ENCODE data around the gene IL1RL1. TPM values are rescaled to one million over a fixed set of nuclear protein-coding genes. Genes with fewer than 3 reads are reported as not detected.
A peak's percentile ranks its signal among the peaks of the same experiment; 100 is the strongest.

Gene IL1RL1
- total RNA-seq, 2 donors from 2014 or later, result 1.3 to 3.4 TPM

- no peaks in the 10 kb centered on the region for H3K36me3 ChIP-seq
- TF ChIP-seq CTCF (IDR thresholded peaks at IDR 0.05) (no peak), POLR2A (IDR thresholded peaks at IDR 0.05) (no peak), POLR2AphosphoS5 (IDR thresholded peaks at IDR 0.05) (no peak)
- no peak overlapping the region for H3K27ac ChIP-seq
- DNase-seq (ENCODE audit: low spot score), result no peak
- intact Hi-C loops (cut with DNase I), result no loop called here
- no peaks in the 10 kb centered on the region for H3K27me3 ChIP-seq (replicated peaks; ENCODE audit: insufficient read depth)
- H3K9me3 ChIP-seq, result no peaks in the 10 kb centered on the region
- 87% methylated on average over 4 of the region's 4 CpGs for WGBS
- H3K4me3 ChIP-seq, result no peak overlapping the region
- peaks cover 10% of the 10 kb centered on the region for H3K4me1 ChIP-seq (replicated peaks)
Measured at GRCh38 chr2:102345329-102345920, 34.1 kb downstream of the IL1RL1 start.

GRCh38 chr2:102346381-102347130 is 35.2 kb downstream of the IL1RL1 start:
- DNase-seq (ENCODE audit: low spot score), result no peak
- TF ChIP-seq POLR2AphosphoS5 (IDR thresholded peaks at IDR 0.05) (no peak), POLR2A (IDR thresholded peaks at IDR 0.05) (no peak), CTCF (IDR thresholded peaks at IDR 0.05) (no peak)
- H3K27ac ChIP-seq, result no peak overlapping the region
- 95% methylated on average over 7 of the region's 7 CpGs for WGBS
- intact Hi-C loops (cut with DNase I), result no loop called here
- peaks cover 10% of the 10 kb centered on the region for H3K4me1 ChIP-seq (replicated peaks)
- H3K36me3 ChIP-seq, result no peaks in the 10 kb centered on the region
- H3K27me3 ChIP-seq (replicated peaks; ENCODE audit: insufficient read depth), result no peaks in the 10 kb centered on the region
- no peak overlapping the region for H3K4me3 ChIP-seq
- no peaks in the 10 kb centered on the region for H3K9me3 ChIP-seq

GRCh38 chr2:102350137-102350793 is 38.9 kb downstream of the IL1RL1 start:
- no peak for DNase-seq (ENCODE audit: low spot score)
- Histone ChIP-seq H3K36me3 (no peaks in the 10 kb centered on the region), H3K4me3 (no peak overlapping the region), H3K27ac (no peak overlapping the region), H3K4me1 (replicated peaks) (no peaks in the 10 kb centered on the region), H3K9me3 (no peaks in the 10 kb centered on the region), H3K27me3 (replicated peaks; ENCODE audit: insufficient read depth) (no peaks in the 10 kb centered on the region)
- intact Hi-C loops (cut with DNase I), result loop anchor here (10.0 kb wide), 1 partner anchor 325 kb away; no protein-coding TSS in a partner anchor
- TF ChIP-seq POLR2AphosphoS5 (IDR thresholded peaks at IDR 0.05) (no peak), CTCF (IDR thresholded peaks at IDR 0.05) (no peak), POLR2A (IDR thresholded peaks at IDR 0.05) (no peak)
- WGBS, result 21% methylated on average over 1 of the region's 1 CpG

- TF ChIP-seq POLR2A (IDR thresholded peaks at IDR 0.05) (no peak), CTCF (IDR thresholded peaks at IDR 0.05) (peak; percentile 53 to 84 (median 73))
- DNase-seq (ENCODE audit: low spot score), result peak; percentile 65
- no peaks in the 10 kb centered on the region for H3K9me3 ChIP-seq
- WGBS, result 3% methylated on average over 56 of the region's 69 CpGs
- peak within 1 kb of the TSS; percentile 65 to 68 for H3K4me3 ChIP-seq
- no peaks in the 10 kb centered on the region for H3K36me3 ChIP-seq
- H3K27ac ChIP-seq, result peak within 1 kb of the TSS; percentile 56 to 70
- H3K4me1 ChIP-seq (replicated peaks), result no peaks in the 10 kb centered on the region
- H3K27me3 ChIP-seq (replicated peaks; ENCODE audit: insufficient read depth), result no peaks in the 10 kb centered on the region
- intact Hi-C loops (cut with DNase I), result loop anchor here (10.0 kb wide), 1 partner anchor 331 kb away; no protein-coding TSS in a partner anchor
Measured at GRCh38 chr2:102355526-102356380, 44.4 kb downstream of the IL1RL1 start, which contains the start of gene IL18R1. Gene IL18R1, plus strand, starts transcription at chr2:102355796. Its CDS starts 6,865 bp downstream, at chr2:102362661.
